ENCODE data around the gene PRR20C.

Gene PRR20C

GRCh38 chr13:57191667-57192066 lies 37.8 kb downstream of the PRR20C start:
- DNase-seq (ENCODE audit: low read depth, low spot score) = no peak
- Histone ChIP-seq H3K4me3 (no peak overlapping the region), H3K36me3 (ENCODE audit: insufficient read depth, low read length) (no peaks in the 10 kb centered on the region), H3K9ac (ENCODE audit: insufficient read length) (no peak overlapping the region), H3K27ac (no peak overlapping the region), H3K9me3 (ENCODE audit: low read depth, low read length) (no peaks in the 10 kb centered on the region)
- no peak for TF ChIP-seq FOXP2 (optimal IDR thresholded peaks at IDR 0.05; ENCODE audit: control extremely low read depth, extremely low read length, insufficient read depth)
- no peak for TF ChIP-seq EZH2 (IDR thresholded peaks at IDR 0.05)
- TF ChIP-seq POLR2AphosphoS5 (IDR thresholded peaks at IDR 0.05; ENCODE audit: borderline replicate concordance, low read depth, low read length) = no peak

All from SK-N-MC (cell line).